ENCODE results near the gene GNG7. TPM values are rescaled to one million over a fixed set of nuclear protein-coding genes. Genes with fewer than 3 reads are reported as not detected.

The GNG7 gene
- total RNA-seq, 2 donors from 2014 or later, result 8.7 to 22.9 TPM

GRCh38 chr19:2719232-2719735, 16.8 kb upstream of the GNG7 start:
- H3K4me1 ChIP-seq (replicated peaks), result peaks cover 7% of the 10 kb centered on the region
- DNase-seq (ENCODE audit: low spot score), result no peak
- no peak overlapping the region for H3K27ac ChIP-seq
- TF ChIP-seq POLR2AphosphoS5 (IDR thresholded peaks at IDR 0.05), result no peak
- no peak for TF ChIP-seq POLR2A (IDR thresholded peaks at IDR 0.05)
- TF ChIP-seq CTCF (IDR thresholded peaks at IDR 0.05), result no peak
- H3K9me3 ChIP-seq, result no peaks in the 10 kb centered on the region
- intact Hi-C loops (cut with DNase I), result no loop called here
- 59% methylated on average over 7 of the region's 7 CpGs for WGBS
- H3K27me3 ChIP-seq (replicated peaks; ENCODE audit: insufficient read depth), result no peaks in the 10 kb centered on the region
- H3K36me3 ChIP-seq, result no peaks in the 10 kb centered on the region
- H3K4me3 ChIP-seq, result no peak overlapping the region

- Histone ChIP-seq H3K36me3 (no peaks in the 10 kb centered on the region), H3K27ac (no peak overlapping the region), H3K27me3 (replicated peaks; ENCODE audit: insufficient read depth) (no peaks in the 10 kb centered on the region), H3K4me3 (no peak overlapping the region), H3K9me3 (no peaks in the 10 kb centered on the region), H3K4me1 (replicated peaks) (peaks cover 7% of the 10 kb centered on the region)
- no peak for DNase-seq (ENCODE audit: low spot score)
- no peak for TF ChIP-seq POLR2AphosphoS5 (IDR thresholded peaks at IDR 0.05)
- no peak for TF ChIP-seq CTCF (IDR thresholded peaks at IDR 0.05)
- no peak for TF ChIP-seq POLR2A (IDR thresholded peaks at IDR 0.05)
- intact Hi-C loops (cut with DNase I), result no loop called here
- WGBS, result 87% methylated on average over 39 of the region's 52 CpGs
Observed at GRCh38 chr19:2717638-2718541, 15.4 kb upstream of the GNG7 start.

- DNase-seq (ENCODE audit: low spot score), result no peak
- H3K4me3 ChIP-seq, result no peak overlapping the region
- H3K36me3 ChIP-seq, result no peaks in the 10 kb centered on the region
- H3K27ac ChIP-seq, result no peak overlapping the region
- TF ChIP-seq CTCF (IDR thresholded peaks at IDR 0.05) (no peak), POLR2AphosphoS5 (IDR thresholded peaks at IDR 0.05) (no peak), POLR2A (IDR thresholded peaks at IDR 0.05) (no peak)
- intact Hi-C loops (cut with DNase I), result no loop called here
- H3K27me3 ChIP-seq (replicated peaks; ENCODE audit: insufficient read depth), result no peaks in the 10 kb centered on the region
- WGBS, result 90% methylated on average over 47 of the region's 51 CpGs
- H3K9me3 ChIP-seq, result no peaks in the 10 kb centered on the region
- H3K4me1 ChIP-seq (replicated peaks), result peaks cover 7% of the 10 kb centered on the region
Observed at GRCh38 chr19:2716722-2717637, 14.5 kb upstream of the GNG7 start.

- intact Hi-C loops (cut with DNase I), result no loop called here
- H3K27ac ChIP-seq, result no peak overlapping the region
- H3K27me3 ChIP-seq (replicated peaks; ENCODE audit: insufficient read depth), result no peaks in the 10 kb centered on the region
- no peak for TF ChIP-seq CTCF (IDR thresholded peaks at IDR 0.05)
- TF ChIP-seq POLR2A (IDR thresholded peaks at IDR 0.05), result no peak
- no peak for TF ChIP-seq POLR2AphosphoS5 (IDR thresholded peaks at IDR 0.05)
- no peak for DNase-seq (ENCODE audit: low spot score)
- 93% methylated on average over 19 of the region's 19 CpGs for WGBS
- no peak overlapping the region for H3K4me3 ChIP-seq
- H3K4me1 ChIP-seq (replicated peaks), result peaks cover 7% of the 10 kb centered on the region
- no peaks in the 10 kb centered on the region for H3K9me3 ChIP-seq
- no peaks in the 10 kb centered on the region for H3K36me3 ChIP-seq
Observed at GRCh38 chr19:2716275-2716650, 13.8 kb upstream of the GNG7 start.
